T-cell (primary cell): Measurements from ENCODE around the gene CD200. TPM values are rescaled to one million over a fixed set of nuclear protein-coding genes. Genes with fewer than 3 reads are reported as not detected.

Experiments
- ATAC-seq, 4 experiments: fragments of 200-7000 bp in 3 of 4; fragments of 150-1000 bp in 1 of 4; cut with Tn5 transposase; replicated peaks in 1 of 4; 1 replicate in 3 of 4; 2 replicates in 1 of 4; pipeline ENCODE4 v1.10.0; 2021; ENCODE audit warnings: moderate library complexity in 3 of 4, mild to moderate bottlenecking in 2 of 4, moderate number of reproducible peaks in 1 of 4
- CTCF ChIA-PET, 2 donors: fragments of 300-600 bp; sonication (Branson Sonifier 250); formaldehyde crosslinking; loops; one replicate each; lab custom pipeline; 2022; ENCODE audit warnings: antibody characterized with exemption in 2 of 2; lab: Charles Lee
- POLR2A ChIA-PET, 2 donors: fragments of 300-600 bp; sonication (Branson Sonifier 250); formaldehyde crosslinking; loops; one replicate each; lab custom pipeline; 2022; ENCODE audit warnings: antibody characterized with exemption in 2 of 2; lab: Charles Lee
- DNase-seq, 35 experiments: peaks; one replicate each; pipeline versions ENCODE4 v3.0.0 to v3.0.0-alpha.2; 2013 to 2023
- H3K27ac ChIP-seq: one replicate; pipeline ENCODE4 v1.5.1; 2013; ENCODE audit warnings: low read length
- H3K27me3 ChIP-seq, 2 experiments: replicated peaks in 1 of 2; 1 replicate in 1 of 2; 2 replicates in 1 of 2; pipeline versions ENCODE4 v1.6.1 to v1.7.0; 2013; ENCODE audit warnings: low read length in 1 of 2, mixed read lengths in 1 of 2; ENCODE audit not compliant: control insufficient read depth in 2 of 2, insufficient read depth in 2 of 2; ENCODE audit errors: extremely low read depth in 1 of 2
- H3K36me3 ChIP-seq, 2 donors: 1 replicate in 1 of 2; 2 replicates in 1 of 2; pipeline versions ENCODE4 v1.6.1 to v1.7.0; 2013; ENCODE audit warnings: low read length in 1 of 2; ENCODE audit not compliant: control insufficient read depth in 2 of 2, insufficient read depth in 1 of 2; ENCODE audit errors: extremely low read depth in 1 of 2
- H3K4me1 ChIP-seq, 2 experiments: 1 replicate in 1 of 2; 2 replicates in 1 of 2; pipeline versions ENCODE4 v1.6.1 to v1.7.0; 2013; ENCODE audit warnings: low read length in 2 of 2, mixed read lengths in 1 of 2; ENCODE audit not compliant: insufficient read depth in 2 of 2, control insufficient read depth in 1 of 2; ENCODE audit errors: extremely low read depth in 1 of 2
- H3K4me3 ChIP-seq, 2 donors: 1 replicate in 1 of 2; 2 replicates in 1 of 2; pipeline versions ENCODE4 v1.5.1 to v1.7.0; 2013; ENCODE audit warnings: mild to moderate bottlenecking in 2 of 2, low read length in 1 of 2, moderate library complexity in 1 of 2; ENCODE audit not compliant: control insufficient read depth in 1 of 2; ENCODE audit errors: extremely low read depth in 1 of 2
- H3K9me3 ChIP-seq: 2 replicates; pipeline ENCODE4 v1.7.0; 2013
- H3K27ac Mint-ChIP-seq, 2 donors: one replicate each; pipeline ENCODE4 v1.8.0; 2020 to 2021; ENCODE audit warnings: mild to moderate bottlenecking in 2 of 2, mixed read lengths in 2 of 2
- H3K27me3 Mint-ChIP-seq, 2 donors: one replicate each; pipeline ENCODE4 v1.8.0; 2021 to 2022; ENCODE audit warnings: mixed read lengths in 2 of 2
- H3K36me3 Mint-ChIP-seq: one replicate; pipeline ENCODE4 v1.8.0; 2021; ENCODE audit warnings: mixed read lengths
- H3K4me1 Mint-ChIP-seq, 3 donors: one replicate each; pipeline ENCODE4 v1.8.0; 2020 to 2022; ENCODE audit warnings: mixed read lengths in 3 of 3, mild to moderate bottlenecking in 1 of 3
- H3K4me3 Mint-ChIP-seq, 3 donors: one replicate each; pipeline ENCODE4 v1.8.0; 2020 to 2022; ENCODE audit warnings: mild to moderate bottlenecking in 3 of 3, mixed read lengths in 3 of 3, moderate library complexity in 3 of 3
- H3K9me3 Mint-ChIP-seq, 3 donors: one replicate each; pipeline ENCODE4 v1.8.0; 2020 to 2022; ENCODE audit warnings: mixed read lengths in 3 of 3
- WGBS: methylation state at CpG from one replicate; pipeline ENCODE4 v1.1.5; 2013; ENCODE audit warnings: missing lambda C conversion rate; ENCODE audit not compliant: insufficient coverage; 5-methylcytosine and 5-hydroxymethylcytosine counted together
- total RNA-seq, 35 experiments: library from RNA in 6 of 35; stranded (reverse) in 6 of 35; fragments of 120-200 nt in 1 of 35; gene quantifications; one replicate each; pipeline versions ENCODE4 v1.2.1 to v1.2.4 and lab custom pipeline; 2013 to 2026

The CD200 gene
- total RNA-seq, 5 donors from 2014 or later (not counting 1 experiment from before 2014, with no cell fraction given) = 1.3 to 4.6 (median 2.2) TPM

- no peaks in the 10 kb centered on the region for H3K9me3 ChIP-seq
- no peak overlapping the region for H3K27ac ChIP-seq
- no peak overlapping the region for H3K27ac Mint-ChIP-seq
- 80% methylated on average over 4 of the region's 7 CpGs for WGBS
- H3K27me3 ChIP-seq = no peaks in the 10 kb centered on the region
- peaks cover 0 to 17% (median 5%) of the 10 kb centered on the region in 3 donors for H3K4me1 Mint-ChIP-seq
- H3K36me3 ChIP-seq = no peaks in the 10 kb centered on the region
- H3K9me3 Mint-ChIP-seq = peaks cover 0 to 2% (median 0%) of the 10 kb centered on the region in 3 donors
- H3K4me3 Mint-ChIP-seq = no peak overlapping the region
- POLR2A ChIA-PET = no interaction called here
- peaks cover 0 to under 1% of the 10 kb centered on the region in 2 experiments for H3K4me1 ChIP-seq
- H3K4me3 ChIP-seq = no peak overlapping the region
- DNase-seq = no peak
- peaks cover 0 to 2% of the 10 kb centered on the region in 2 donors for H3K27me3 Mint-ChIP-seq
- CTCF ChIA-PET = no interaction called here
- ATAC-seq = no peak
- H3K36me3 Mint-ChIP-seq = no peaks in the 10 kb centered on the region
Measured at GRCh38 chr3:112381673-112382542, 49.0 kb downstream of the CD200 start.

GRCh38 chr3:112382543-112383160 lies 49.7 kb downstream of the CD200 start:
- no peak overlapping the region for H3K4me3 ChIP-seq
- no peaks in the 10 kb centered on the region for H3K4me1 ChIP-seq
- peaks cover 0 to 2% (median 0%) of the 10 kb centered on the region in 3 donors for H3K9me3 Mint-ChIP-seq
- no peaks in the 10 kb centered on the region for H3K36me3 Mint-ChIP-seq
- no peak overlapping the region for H3K4me3 Mint-ChIP-seq
- DNase-seq (no peak), ATAC-seq (no peak)
- H3K9me3 ChIP-seq = no peaks in the 10 kb centered on the region
- H3K36me3 ChIP-seq = no peaks in the 10 kb centered on the region
- no peak overlapping the region for H3K27ac ChIP-seq
- ChIA-PET CTCF (no interaction called here), POLR2A (interaction anchor here in 1 of 2 donors (0.6 kb wide), 1 partner anchor 107 kb away, joined by 4 read pairs; no protein-coding TSS in a partner anchor)
- H3K27me3 ChIP-seq = no peaks in the 10 kb centered on the region
- no peak overlapping the region for H3K27ac Mint-ChIP-seq
- peaks cover 0 to 12% (median 3%) of the 10 kb centered on the region in 3 donors for H3K4me1 Mint-ChIP-seq
- 73% methylated on average over 5 of the region's 7 CpGs for WGBS
- H3K27me3 Mint-ChIP-seq = peaks cover 0 to 2% of the 10 kb centered on the region in 2 donors

GRCh38 chr3:112384769-112385168 lies 51.8 kb downstream of the CD200 start:
- Mint-ChIP-seq H3K27me3 (peaks cover 0 to 2% of the 10 kb centered on the region in 2 donors), H3K9me3 (peaks cover 0 to 2% (median 0%) of the 10 kb centered on the region in 3 donors), H3K4me1 (peaks cover 9 to 21% (median 10%) of the 10 kb centered on the region in 3 donors), H3K4me3 (no peak overlapping the region), H3K36me3 (no peaks in the 10 kb centered on the region), H3K27ac (no peak overlapping the region)
- ChIA-PET POLR2A (interaction anchor here (0.6 to 0.7 kb wide), 4 partner anchors 12 to 161 kb away, joined by 5 to 11 read pairs (median 5); no protein-coding TSS in a partner anchor), CTCF (no interaction called here)
- no peaks in the 10 kb centered on the region for H3K36me3 ChIP-seq
- no peaks in the 10 kb centered on the region for H3K9me3 ChIP-seq
- H3K27ac ChIP-seq = no peak overlapping the region
- no peak for DNase-seq
- no peak overlapping the region for H3K4me3 ChIP-seq
- H3K4me1 ChIP-seq = peaks cover 0 to 14% of the 10 kb centered on the region in 2 experiments
- no peaks in the 10 kb centered on the region for H3K27me3 ChIP-seq
- ATAC-seq = no peak

GRCh38 chr3:112388972-112389371 lies 56.0 kb downstream of the CD200 start:
- H3K4me1 ChIP-seq = peaks cover 10 to 24% of the 10 kb centered on the region in 2 experiments
- ChIA-PET CTCF (interaction anchor here in 1 of 2 donors (0.7 kb wide), 1 partner anchor 277 kb away, joined by 3 read pairs; no protein-coding TSS in a partner anchor), POLR2A (interaction anchor here in 1 of 2 donors (0.6 kb wide), 1 partner anchor 369 kb away, joined by 3 read pairs; no protein-coding TSS in a partner anchor)
- peaks cover 5 to 7% (median 5%) of the 10 kb centered on the region in 3 donors for H3K9me3 Mint-ChIP-seq
- no peak overlapping the region for H3K27ac Mint-ChIP-seq
- H3K4me3 ChIP-seq = no peak overlapping the region
- no peak for DNase-seq
- H3K27me3 Mint-ChIP-seq = peaks cover 0 to 2% of the 10 kb centered on the region in 2 donors
- peaks cover 4% of the 10 kb centered on the region for H3K36me3 Mint-ChIP-seq
- peaks cover 21 to 33% (median 24%) of the 10 kb centered on the region in 3 donors for H3K4me1 Mint-ChIP-seq
- H3K4me3 Mint-ChIP-seq = no peak overlapping the region
- no peak overlapping the region for H3K27ac ChIP-seq
- ATAC-seq = no peak
- H3K9me3 ChIP-seq = no peaks in the 10 kb centered on the region
- H3K27me3 ChIP-seq = no peaks in the 10 kb centered on the region
- H3K36me3 ChIP-seq = no peaks in the 10 kb centered on the region

GRCh38 chr3:112389961-112390360 lies 57.0 kb downstream of the CD200 start:
- H3K4me1 ChIP-seq = peaks cover 10 to 24% of the 10 kb centered on the region in 2 experiments
- H3K27ac ChIP-seq = no peak overlapping the region
- H3K9me3 ChIP-seq = no peaks in the 10 kb centered on the region
- CTCF ChIA-PET = interaction anchor here in 1 of 2 donors (1.0 kb wide), 1 partner anchor 15 kb away, joined by 3 read pairs; no protein-coding TSS in a partner anchor
- DNase-seq (no peak), ATAC-seq (no peak)
- Mint-ChIP-seq H3K36me3 (peaks cover 4% of the 10 kb centered on the region), H3K4me3 (no peak overlapping the region), H3K4me1 (peaks cover 21 to 33% (median 24%) of the 10 kb centered on the region in 3 donors), H3K9me3 (peaks cover 5 to 7% (median 5%) of the 10 kb centered on the region in 3 donors), H3K27me3 (peaks cover 0 to 2% of the 10 kb centered on the region in 2 donors), H3K27ac (no peak overlapping the region)
- no peak overlapping the region for H3K4me3 ChIP-seq
- no peaks in the 10 kb centered on the region for H3K27me3 ChIP-seq
- H3K36me3 ChIP-seq = no peaks in the 10 kb centered on the region
- POLR2A ChIA-PET = interaction anchor here in 1 of 2 donors (0.8 kb wide), 1 partner anchor 54 kb away, joined by 3 read pairs; no protein-coding TSS in a partner anchor
